Measurements from ENCODE around the gene UNKL.

The UNKL gene

GRCh38 chr16:1335996-1336395 is 78.5 kb downstream of the UNKL start:
- no peak overlapping the region for H3K4me3 ChIP-seq (ENCODE audit: low read depth, low read length)
- TF ChIP-seq CTCF (IDR thresholded peaks at IDR 0.05; ENCODE audit: control insufficient read depth, extremely low read depth, insufficient read depth), result no peak
- DNase-seq (ENCODE audit: low read depth), result no peak

GRCh38 chr16:1335211-1335971 is 79.1 kb downstream of the UNKL start:
- no peak for TF ChIP-seq CTCF (IDR thresholded peaks at IDR 0.05; ENCODE audit: control insufficient read depth, extremely low read depth, insufficient read depth)
- no peak overlapping the region for H3K4me3 ChIP-seq (ENCODE audit: low read depth, low read length)
- DNase-seq (ENCODE audit: low read depth), result no peak

- H3K4me3 ChIP-seq (ENCODE audit: low read depth, low read length), result no peak overlapping the region
- DNase-seq (ENCODE audit: low read depth), result no peak
- TF ChIP-seq CTCF (IDR thresholded peaks at IDR 0.05; ENCODE audit: control insufficient read depth, extremely low read depth, insufficient read depth), result no peak
These were observed 79.8 kb downstream of the UNKL start for GRCh38 chr16:1334739-1335138.

GRCh38 chr16:1333854-1334700 is 80.4 kb downstream of the UNKL start:
- TF ChIP-seq CTCF (IDR thresholded peaks at IDR 0.05; ENCODE audit: control insufficient read depth, extremely low read depth, insufficient read depth), result no peak
- DNase-seq (ENCODE audit: low read depth), result no peak
- H3K4me3 ChIP-seq (ENCODE audit: low read depth, low read length), result peak overlapping the region; percentile 49

GRCh38 chr16:1333149-1333812 is 81.2 kb downstream of the UNKL start, which contains the start of gene BAIAP3:
Gene BAIAP3, plus strand, starts transcription at chr16:1333645. Its CDS starts 4,905 bp downstream, at chr16:1338550.
- DNase-seq (ENCODE audit: low read depth), result no peak
- no peak for TF ChIP-seq CTCF (IDR thresholded peaks at IDR 0.05; ENCODE audit: control insufficient read depth, extremely low read depth, insufficient read depth)
- peak within 1 kb of the TSS; percentile 49 for H3K4me3 ChIP-seq (ENCODE audit: low read depth, low read length)

- H3K4me3 ChIP-seq (ENCODE audit: low read depth, low read length), result peak overlapping the region; percentile 49
- no peak for DNase-seq (ENCODE audit: low read depth)
- TF ChIP-seq CTCF (IDR thresholded peaks at IDR 0.05; ENCODE audit: control insufficient read depth, extremely low read depth, insufficient read depth), result no peak
These were observed 81.8 kb downstream of the UNKL start for GRCh38 chr16:1332618-1333148.
